ENCODE results near the gene OSBPL10. TPM values are rescaled to one million over a fixed set of nuclear protein-coding genes. Genes with fewer than 3 reads are reported as not detected.
A peak's percentile ranks its signal among the peaks of the same experiment; 100 is the strongest.

OSBPL10 gene
- total and polyA plus RNA-seq, 7 donors: 2.3 to 77.7 (median 8.5) TPM

GRCh38 chr3:31966978-31967591 lies 14.0 kb downstream of the OSBPL10 start:
- Histone ChIP-seq H3K27me3 (no peaks in the 10 kb centered on the region), H3K36me3 (no peaks in the 10 kb centered on the region), H3K9me3 (no peaks in the 10 kb centered on the region), H3K4me3 (no peak overlapping the region), H3K27ac (peak overlapping the region; percentile 50 to 66 (median 66)), H3K4me1 (peaks cover 0 to 20% (median 8%) of the 10 kb centered on the region in 4 donors)
- intact Hi-C loops (cut with DNase I): no loop called here
- TF ChIP-seq EP300 (IDR thresholded peaks at IDR 0.05): no peak
- DNase-seq: no peak
- WGBS, 2 donors: 90 to 92% methylated on average over 4 of the region's 4 CpGs

DNA sequence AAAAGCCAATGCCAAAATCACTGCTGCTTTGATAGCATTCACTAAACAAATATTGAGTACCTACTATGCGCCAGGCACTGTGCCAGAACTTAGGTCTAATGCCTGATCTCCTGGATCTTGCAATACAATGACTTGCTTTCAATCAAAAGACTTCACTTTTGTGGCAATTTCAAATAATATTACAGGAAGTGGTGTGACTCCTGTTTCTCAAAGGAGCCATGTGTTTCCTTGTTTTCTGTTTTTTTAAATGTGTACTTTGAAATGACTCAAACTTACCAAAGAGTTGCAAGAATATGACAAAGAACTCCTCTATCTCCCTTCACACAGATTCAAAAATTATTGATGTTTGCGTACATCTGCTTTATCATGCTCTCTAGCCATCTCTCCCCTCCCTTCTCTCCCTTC lies 18.3 kb downstream of the OSBPL10 start:
- WGBS, 2 donors: 60 to 86% methylated on average over 2 of the region's 2 CpGs
- no peak overlapping the region for H3K4me3 ChIP-seq
- H3K9me3 ChIP-seq: no peaks in the 10 kb centered on the region
- peaks cover 0 to 35% (median 29%) of the 10 kb centered on the region in 4 donors for H3K4me1 ChIP-seq
- no peak overlapping the region for H3K27ac ChIP-seq
- no peaks in the 10 kb centered on the region for H3K27me3 ChIP-seq
- intact Hi-C loops (cut with DNase I): no loop called here
- no peaks in the 10 kb centered on the region for H3K36me3 ChIP-seq
- no peak for DNase-seq
- no peak for TF ChIP-seq POLR2AphosphoS5 (IDR thresholded peaks at IDR 0.05)
- no peak for TF ChIP-seq POLR2A (IDR thresholded peaks at IDR 0.05)
- TF ChIP-seq, protein P1, sequence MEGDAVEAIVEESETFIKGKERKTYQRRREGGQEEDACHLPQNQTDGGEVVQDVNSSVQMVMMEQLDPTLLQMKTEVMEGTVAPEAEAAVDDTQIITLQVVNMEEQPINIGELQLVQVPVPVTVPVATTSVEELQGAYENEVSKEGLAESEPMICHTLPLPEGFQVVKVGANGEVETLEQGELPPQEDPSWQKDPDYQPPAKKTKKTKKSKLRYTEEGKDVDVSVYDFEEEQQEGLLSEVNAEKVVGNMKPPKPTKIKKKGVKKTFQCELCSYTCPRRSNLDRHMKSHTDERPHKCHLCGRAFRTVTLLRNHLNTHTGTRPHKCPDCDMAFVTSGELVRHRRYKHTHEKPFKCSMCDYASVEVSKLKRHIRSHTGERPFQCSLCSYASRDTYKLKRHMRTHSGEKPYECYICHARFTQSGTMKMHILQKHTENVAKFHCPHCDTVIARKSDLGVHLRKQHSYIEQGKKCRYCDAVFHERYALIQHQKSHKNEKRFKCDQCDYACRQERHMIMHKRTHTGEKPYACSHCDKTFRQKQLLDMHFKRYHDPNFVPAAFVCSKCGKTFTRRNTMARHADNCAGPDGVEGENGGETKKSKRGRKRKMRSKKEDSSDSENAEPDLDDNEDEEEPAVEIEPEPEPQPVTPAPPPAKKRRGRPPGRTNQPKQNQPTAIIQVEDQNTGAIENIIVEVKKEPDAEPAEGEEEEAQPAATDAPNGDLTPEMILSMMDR (IDR thresholded peaks at IDR 0.05): no peak
- TF ChIP-seq EP300 (IDR thresholded peaks at IDR 0.05): no peak

DNA sequence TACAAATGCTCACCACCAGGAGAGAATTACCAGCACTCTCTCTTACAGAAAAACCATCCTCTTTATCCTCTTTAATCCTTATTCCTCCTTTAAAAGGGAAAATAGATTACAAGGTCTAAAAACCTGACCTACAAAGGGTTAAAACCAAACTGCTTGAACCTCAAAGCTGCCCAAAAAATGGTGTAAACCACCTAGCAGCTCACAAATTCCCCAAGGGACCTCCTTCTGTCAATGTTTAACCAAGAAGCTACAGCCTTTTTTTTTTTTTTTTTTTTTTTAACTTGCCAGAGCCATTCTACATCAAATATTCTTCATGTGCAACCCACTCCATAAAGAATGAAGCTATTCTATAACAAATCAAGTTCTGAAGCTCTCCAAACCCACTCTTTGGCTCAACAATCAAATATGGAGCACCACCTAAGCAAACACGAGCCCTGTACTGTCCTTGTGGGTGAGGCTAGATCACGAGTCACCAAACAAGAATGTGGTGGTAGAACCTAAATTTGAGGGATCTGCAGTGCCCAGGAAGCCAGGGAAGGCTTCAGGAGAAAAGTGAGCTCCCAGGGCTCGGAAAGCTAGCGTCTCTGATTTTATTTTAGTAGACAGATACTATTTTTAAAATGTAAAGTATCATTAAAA lies 20.1 kb downstream of the OSBPL10 start:
- TF ChIP-seq EP300 (IDR thresholded peaks at IDR 0.05): no peak
- no peak for TF ChIP-seq POLR2AphosphoS5 (IDR thresholded peaks at IDR 0.05)
- TF ChIP-seq, protein P1 (IDR thresholded peaks at IDR 0.05): no peak
- no peak for TF ChIP-seq POLR2A (IDR thresholded peaks at IDR 0.05)
- Histone ChIP-seq H3K36me3 (no peaks in the 10 kb centered on the region), H3K4me1 (peaks cover 0 to 35% (median 27%) of the 10 kb centered on the region in 4 donors), H3K4me3 (peak overlapping the region in 1 of 4 donors; percentile 36), H3K27me3 (no peaks in the 10 kb centered on the region), H3K9me3 (peaks cover 0 to 3% (median 0%) of the 10 kb centered on the region in 4 donors), H3K27ac (peak overlapping the region in 3 of 4 donors; percentile 63 to 81 (median 64))
- intact Hi-C loops (cut with DNase I): no loop called here
- DNase-seq: no peak
- 53 to 66% methylated on average over 4 of the region's 4 CpGs for WGBS, 2 donors

- Histone ChIP-seq H3K27me3 (no peaks in the 10 kb centered on the region), H3K9me3 (peaks cover 0 to 6% (median 4%) of the 10 kb centered on the region in 4 donors), H3K36me3 (no peaks in the 10 kb centered on the region), H3K27ac (peak overlapping the region; percentile 53 to 81 (median 64)), H3K4me3 (peak overlapping the region in 3 of 4 donors; percentile 24 to 43 (median 36)), H3K4me1 (peaks cover 0 to 35% (median 27%) of the 10 kb centered on the region in 4 donors)
- WGBS, 2 donors: 65 to 83% methylated on average over 7 of the region's 7 CpGs
- TF ChIP-seq POLR2A (IDR thresholded peaks at IDR 0.05) (no peak), EP300 (IDR thresholded peaks at IDR 0.05) (no peak), POLR2AphosphoS5 (IDR thresholded peaks at IDR 0.05) (no peak)
- TF ChIP-seq, protein P1 (IDR thresholded peaks at IDR 0.05): no peak
- intact Hi-C loops (cut with DNase I): no loop called here
- DNase-seq: no peak
These were observed 20.9 kb downstream of the OSBPL10 start for GRCh38 chr3:31959951-31960792.

- WGBS, 2 donors: 84 to 92% methylated on average over 2 of the region's 2 CpGs
- Histone ChIP-seq H3K4me3 (peak overlapping the region in 2 of 4 donors; percentile 36 to 43), H3K9me3 (peaks cover 0 to 8% (median 5%) of the 10 kb centered on the region in 4 donors), H3K27me3 (no peaks in the 10 kb centered on the region), H3K36me3 (no peaks in the 10 kb centered on the region), H3K27ac (peak overlapping the region; percentile 53 to 81 (median 64)), H3K4me1 (peaks cover 0 to 35% (median 27%) of the 10 kb centered on the region in 4 donors)
- DNase-seq: no peak
- TF ChIP-seq EP300 (IDR thresholded peaks at IDR 0.05) (no peak), POLR2AphosphoS5 (IDR thresholded peaks at IDR 0.05) (no peak), POLR2A (IDR thresholded peaks at IDR 0.05) (no peak)
- TF ChIP-seq, protein P1 (IDR thresholded peaks at IDR 0.05): no peak
- intact Hi-C loops (cut with DNase I): no loop called here
These were observed 21.8 kb downstream of the OSBPL10 start for GRCh38 chr3:31959251-31959650.
